HepG2 (cell line): ENCODE results near the gene TFPI. TPM values are rescaled to one million over a fixed set of nuclear protein-coding genes. Genes with fewer than 3 reads are reported as not detected.

ENCODE experiments used
- ARNT2 ChIP-seq: sonication (generic); formaldehyde crosslinking; IDR thresholded peaks from 2 replicates; pipeline ENCODE4 v1.8.0; 2022; ENCODE audit warnings: mild to moderate bottlenecking, low read depth, missing genetic modification reagents, moderate library complexity
- GZF1 ChIP-seq: sonication (generic); formaldehyde crosslinking; IDR thresholded peaks from 2 replicates; pipeline ENCODE4 v1.5.1; 2020; ENCODE audit warnings: mild to moderate bottlenecking, missing genetic modification reagents
- KDM1A ChIP-seq: IDR thresholded peaks from 2 replicates; pipeline ENCODE4 v1.6.1; 2016; ENCODE audit warnings: missing compliant biosample characterization
- MEF2D ChIP-seq: sonication (generic); formaldehyde crosslinking; IDR thresholded peaks from 2 replicates; pipeline ENCODE4 v1.5.1; 2020; ENCODE audit warnings: mild to moderate bottlenecking, missing genetic modification reagents
- MTF2 ChIP-seq: sonication (generic); formaldehyde crosslinking; IDR thresholded peaks from 2 replicates; pipeline ENCODE4 v1.5.0; 2020; ENCODE audit warnings: missing genetic modification reagents, borderline replicate concordance
- NR2C2 ChIP-seq: sonication (generic); formaldehyde crosslinking; IDR thresholded peaks from 2 replicates; pipeline ENCODE4 v1.4.0; 2020; ENCODE audit warnings: missing genetic modification reagents, mild to moderate bottlenecking, moderate library complexity, borderline replicate concordance
- SAP130 ChIP-seq: IDR thresholded peaks from 2 replicates; pipeline ENCODE4 v1.6.1; 2016; ENCODE audit warnings: low read depth
- SIX4 ChIP-seq: sonication (generic); formaldehyde crosslinking; IDR thresholded peaks from 2 replicates; pipeline ENCODE4 v1.4.0; 2020; ENCODE audit warnings: missing genetic modification reagents
- SNAPC2 ChIP-seq: sonication (generic); formaldehyde crosslinking; IDR thresholded peaks from 2 replicates; pipeline ENCODE4 v1.8.1; 2022; ENCODE audit warnings: mild to moderate bottlenecking, missing genetic modification reagents
- SPEN ChIP-seq: sonication (generic); formaldehyde crosslinking; IDR thresholded peaks from 2 replicates; pipeline ENCODE4 v1.5.1; 2020; ENCODE audit warnings: low read depth, mild to moderate bottlenecking, missing genetic modification reagents
- TMF1 ChIP-seq: sonication (generic); formaldehyde crosslinking; IDR thresholded peaks from 2 replicates; pipeline ENCODE4 v1.8.1; 2022; ENCODE audit warnings: low read depth, missing genetic modification reagents
- ZEB1 ChIP-seq: IDR thresholded peaks from 2 replicates; pipeline ENCODE4 v1.6.1; 2012; ENCODE audit warnings: mild to moderate bottlenecking, low read depth, inconsistent platforms; ENCODE audit not compliant: insufficient replicate concordance
- ZIK1 ChIP-seq: sonication (generic); formaldehyde crosslinking; IDR thresholded peaks from 2 replicates; pipeline ENCODE4 v1.5.0; 2020; ENCODE audit warnings: mild to moderate bottlenecking, low read depth, missing genetic modification reagents, borderline replicate concordance
- ZNF101 ChIP-seq: sonication (generic); formaldehyde crosslinking; IDR thresholded peaks from 2 replicates; pipeline ENCODE4 v1.4.0; 2020; ENCODE audit warnings: mild to moderate bottlenecking, low read depth, missing genetic modification reagents, borderline replicate concordance
- ZNF121 ChIP-seq: sonication (generic); formaldehyde crosslinking; IDR thresholded peaks from 2 replicates; pipeline ENCODE4 v1.5.0; 2020; ENCODE audit warnings: mild to moderate bottlenecking, missing genetic modification reagents
- ZNF292 ChIP-seq: sonication (generic); formaldehyde crosslinking; IDR thresholded peaks from 2 replicates; pipeline ENCODE4 v1.8.1; 2022; ENCODE audit warnings: mild to moderate bottlenecking, low read depth, missing genetic modification reagents, borderline replicate concordance
- ZNF546 ChIP-seq: sonication (generic); formaldehyde crosslinking; conservative IDR thresholded peaks from 2 replicates; pipeline ENCODE4 v1.8.1; 2023; ENCODE audit warnings: mild to moderate bottlenecking, missing genetic modification reagents
- polyA plus RNA-seq, 8 experiments: library from polyadenylated mRNA; depleted of rRNA in 3 of 8; stranded (reverse) in 7 of 8; unstranded in 1 of 8; fragments of >200 nt; fragmentation: Illumina TruSeq in 4 of 8; extraction: Trizol in 4 of 8; gene quantifications; 2 replicates each; pipeline versions ENCODE4 v1.2.1 to v1.2.3, GENCODE V29; 2011 to 2016; ENCODE audit warnings: low read depth in 4 of 8, missing spikeins in 1 of 8, mixed read lengths in 1 of 8; ENCODE audit not compliant: insufficient read depth in 1 of 8
- total RNA-seq, 5 experiments: library from RNA; depleted of rRNA; stranded (reverse); fragments of >200 nt; fragmentation: Illumina TruSeq; extraction: Trizol; gene quantifications; 2 replicates each; pipeline ENCODE4 v1.2.3, GENCODE V29; 2016; ENCODE audit warnings: low read depth in 1 of 5
- TF ChIP-seq, protein P1 (sequence below): sonication (generic); formaldehyde crosslinking; IDR thresholded peaks from 2 replicates; pipeline ENCODE4 v1.5.1; 2020; ENCODE audit warnings: mild to moderate bottlenecking, missing genetic modification reagents, moderate library complexity
- TF ChIP-seq, protein P2 (sequence below): sonication (generic); formaldehyde crosslinking; IDR thresholded peaks from 2 replicates; pipeline ENCODE4 v1.8.1; 2023; ENCODE audit warnings: mild to moderate bottlenecking, inconsistent platforms, moderate library complexity, missing genetic modification reagents, borderline replicate concordance
- TF ChIP-seq, protein P3 (sequence below): sonication (generic); formaldehyde crosslinking; IDR thresholded peaks from 2 replicates; pipeline ENCODE4 v1.5.0; 2020; ENCODE audit warnings: mild to moderate bottlenecking, missing genetic modification reagents

Gene TFPI
- total and polyA plus RNA-seq, 2 of the 13 experiments (the other 11 are each of a cell fraction or from before 2014, with no cell fraction given): 301 to 436 TPM

DNA sequence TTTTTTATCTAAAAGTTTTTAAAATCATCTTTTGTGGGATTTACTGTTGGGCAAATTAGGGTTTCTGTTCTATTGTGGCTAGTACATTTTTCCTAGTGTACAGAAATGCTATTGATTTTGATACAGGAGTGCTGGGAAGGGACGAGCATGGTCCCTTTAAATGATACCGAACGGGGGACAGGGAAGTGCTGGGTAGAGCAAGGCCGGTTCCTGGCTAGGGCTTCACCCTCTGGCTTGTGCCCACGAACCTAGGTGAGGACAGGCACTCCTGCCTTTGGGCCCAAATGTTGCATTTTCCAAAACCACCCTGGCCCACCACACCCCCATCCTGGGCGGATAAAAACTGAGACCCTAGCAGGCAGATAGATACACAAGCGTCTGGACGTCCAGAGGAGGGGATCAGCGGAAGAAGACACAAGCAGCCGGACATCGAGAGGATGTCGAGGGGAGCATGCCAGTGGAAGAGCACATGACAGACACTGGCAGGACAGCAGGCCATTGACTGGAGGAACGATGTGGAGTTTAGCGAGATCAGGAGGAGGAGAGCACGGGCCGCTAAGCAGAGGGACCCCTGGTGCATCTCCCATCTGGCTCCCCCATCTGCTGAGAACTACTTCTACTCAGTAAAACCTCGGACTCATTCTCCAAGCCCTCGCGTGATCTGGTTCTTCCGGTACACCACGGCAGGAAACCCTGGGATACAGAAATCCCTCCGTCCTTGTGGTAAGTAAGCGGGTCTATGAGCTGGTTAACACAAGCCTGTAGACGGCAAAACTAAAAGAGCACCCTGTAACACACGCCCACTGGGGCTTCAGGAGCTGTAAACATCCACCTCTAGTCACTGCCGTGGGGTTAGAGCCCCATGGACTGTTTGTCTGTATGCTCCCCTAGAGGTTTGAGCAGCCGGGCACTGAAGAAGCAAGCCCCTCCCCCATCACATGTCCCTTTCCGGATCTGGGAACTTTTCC, 92.7 kb downstream of the TFPI start (continued):
- TF ChIP-seq, protein P1, sequence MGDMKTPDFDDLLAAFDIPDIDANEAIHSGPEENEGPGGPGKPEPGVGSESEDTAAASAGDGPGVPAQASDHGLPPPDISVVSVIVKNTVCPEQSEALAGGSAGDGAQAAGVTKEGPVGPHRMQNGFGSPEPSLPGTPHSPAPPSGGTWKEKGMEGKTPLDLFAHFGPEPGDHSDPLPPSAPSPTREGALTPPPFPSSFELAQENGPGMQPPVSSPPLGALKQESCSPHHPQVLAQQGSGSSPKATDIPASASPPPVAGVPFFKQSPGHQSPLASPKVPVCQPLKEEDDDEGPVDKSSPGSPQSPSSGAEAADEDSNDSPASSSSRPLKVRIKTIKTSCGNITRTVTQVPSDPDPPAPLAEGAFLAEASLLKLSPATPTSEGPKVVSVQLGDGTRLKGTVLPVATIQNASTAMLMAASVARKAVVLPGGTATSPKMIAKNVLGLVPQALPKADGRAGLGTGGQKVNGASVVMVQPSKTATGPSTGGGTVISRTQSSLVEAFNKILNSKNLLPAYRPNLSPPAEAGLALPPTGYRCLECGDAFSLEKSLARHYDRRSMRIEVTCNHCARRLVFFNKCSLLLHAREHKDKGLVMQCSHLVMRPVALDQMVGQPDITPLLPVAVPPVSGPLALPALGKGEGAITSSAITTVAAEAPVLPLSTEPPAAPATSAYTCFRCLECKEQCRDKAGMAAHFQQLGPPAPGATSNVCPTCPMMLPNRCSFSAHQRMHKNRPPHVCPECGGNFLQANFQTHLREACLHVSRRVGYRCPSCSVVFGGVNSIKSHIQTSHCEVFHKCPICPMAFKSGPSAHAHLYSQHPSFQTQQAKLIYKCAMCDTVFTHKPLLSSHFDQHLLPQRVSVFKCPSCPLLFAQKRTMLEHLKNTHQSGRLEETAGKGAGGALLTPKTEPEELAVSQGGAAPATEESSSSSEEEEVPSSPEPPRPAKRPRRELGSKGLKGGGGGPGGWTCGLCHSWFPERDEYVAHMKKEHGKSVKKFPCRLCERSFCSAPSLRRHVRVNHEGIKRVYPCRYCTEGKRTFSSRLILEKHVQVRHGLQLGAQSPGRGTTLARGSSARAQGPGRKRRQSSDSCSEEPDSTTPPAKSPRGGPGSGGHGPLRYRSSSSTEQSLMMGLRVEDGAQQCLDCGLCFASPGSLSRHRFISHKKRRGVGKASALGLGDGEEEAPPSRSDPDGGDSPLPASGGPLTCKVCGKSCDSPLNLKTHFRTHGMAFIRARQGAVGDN (CRISPR knock-in tag): peak; percentile 97
- TF ChIP-seq NR2C2 (CRISPR knock-in tag) (peak; percentile 75), TMF1 (CRISPR knock-in tag) (no peak), MEF2D (CRISPR knock-in tag) (peak; percentile 86), KDM1A (CRISPR knock-in tag) (no peak), ZNF546 (CRISPR knock-in tag) (peak; percentile 83; the same call in 1 of the 2 replicates), GZF1 (CRISPR knock-in tag) (peak; percentile 87), SPEN (CRISPR knock-in tag) (peak; percentile 84), ZNF121 (CRISPR knock-in tag) (peak; percentile 42; the same call in 1 of the 2 replicates), ARNT2 (CRISPR knock-in tag) (peak; percentile 77), ZNF292 (CRISPR knock-in tag) (peak; percentile 73; the same call in 1 of the 2 replicates), SNAPC2 (CRISPR knock-in tag) (no peak), ZIK1 (CRISPR knock-in tag) (peak; percentile 92; the same call in 1 of the 2 replicates), SIX4 (no peak), MTF2 (CRISPR knock-in tag) (peak; percentile 69; the same call in 1 of the 2 replicates), ZNF101 (CRISPR knock-in tag) (0 out of 2 replicates have a peak, but pooled peaks have one; percentile 79), SAP130 (CRISPR knock-in tag) (peak; percentile 65), ZEB1 (peak; percentile 49)
- TF ChIP-seq, protein P2, sequence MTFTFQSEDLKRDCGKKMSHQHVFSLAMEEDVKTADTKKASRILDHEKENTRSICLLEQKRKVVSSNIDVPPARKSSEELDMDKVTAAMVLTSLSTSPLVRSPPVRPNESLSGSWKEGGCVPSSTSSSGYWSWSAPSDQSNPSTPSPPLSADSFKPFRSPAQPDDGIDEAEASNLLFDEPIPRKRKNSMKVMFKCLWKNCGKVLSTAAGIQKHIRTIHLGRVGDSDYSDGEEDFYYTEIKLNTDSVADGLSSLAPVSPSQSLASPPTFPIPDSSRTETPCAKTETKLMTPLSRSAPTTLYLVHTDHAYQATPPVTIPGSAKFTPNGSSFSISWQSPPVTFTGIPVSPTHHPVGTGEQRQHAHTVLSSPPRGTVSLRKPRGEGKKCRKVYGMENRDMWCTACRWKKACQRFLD: peak; percentile 84; the same call in 1 of the 2 replicates
- TF ChIP-seq, protein P3, sequence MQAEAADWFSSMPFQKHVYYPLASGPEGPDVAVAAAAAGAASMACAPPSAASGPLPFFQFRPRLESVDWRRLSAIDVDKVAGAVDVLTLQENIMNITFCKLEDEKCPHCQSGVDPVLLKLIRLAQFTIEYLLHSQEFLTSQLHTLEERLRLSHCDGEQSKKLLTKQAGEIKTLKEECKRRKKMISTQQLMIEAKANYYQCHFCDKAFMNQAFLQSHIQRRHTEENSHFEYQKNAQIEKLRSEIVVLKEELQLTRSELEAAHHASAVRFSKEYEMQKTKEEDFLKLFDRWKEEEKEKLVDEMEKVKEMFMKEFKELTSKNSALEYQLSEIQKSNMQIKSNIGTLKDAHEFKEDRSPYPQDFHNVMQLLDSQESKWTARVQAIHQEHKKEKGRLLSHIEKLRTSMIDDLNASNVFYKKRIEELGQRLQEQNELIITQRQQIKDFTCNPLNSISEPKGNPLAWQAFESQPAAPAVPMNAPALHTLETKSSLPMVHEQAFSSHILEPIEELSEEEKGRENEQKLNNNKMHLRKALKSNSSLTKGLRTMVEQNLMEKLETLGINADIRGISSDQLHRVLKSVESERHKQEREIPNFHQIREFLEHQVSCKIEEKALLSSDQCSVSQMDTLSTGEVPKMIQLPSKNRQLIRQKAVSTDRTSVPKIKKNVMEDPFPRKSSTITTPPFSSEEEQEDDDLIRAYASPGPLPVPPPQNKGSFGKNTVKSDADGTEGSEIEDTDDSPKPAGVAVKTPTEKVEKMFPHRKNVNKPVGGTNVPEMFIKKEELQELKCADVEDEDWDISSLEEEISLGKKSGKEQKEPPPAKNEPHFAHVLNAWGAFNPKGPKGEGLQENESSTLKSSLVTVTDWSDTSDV (CRISPR knock-in tag): no peak
